ENCODE results near the gene SPOCK1. TPM values are rescaled to one million over a fixed set of nuclear protein-coding genes. Genes with fewer than 3 reads are reported as not detected.

The SPOCK1 gene
- total RNA-seq, 1 donor, result 231 TPM

DNA sequence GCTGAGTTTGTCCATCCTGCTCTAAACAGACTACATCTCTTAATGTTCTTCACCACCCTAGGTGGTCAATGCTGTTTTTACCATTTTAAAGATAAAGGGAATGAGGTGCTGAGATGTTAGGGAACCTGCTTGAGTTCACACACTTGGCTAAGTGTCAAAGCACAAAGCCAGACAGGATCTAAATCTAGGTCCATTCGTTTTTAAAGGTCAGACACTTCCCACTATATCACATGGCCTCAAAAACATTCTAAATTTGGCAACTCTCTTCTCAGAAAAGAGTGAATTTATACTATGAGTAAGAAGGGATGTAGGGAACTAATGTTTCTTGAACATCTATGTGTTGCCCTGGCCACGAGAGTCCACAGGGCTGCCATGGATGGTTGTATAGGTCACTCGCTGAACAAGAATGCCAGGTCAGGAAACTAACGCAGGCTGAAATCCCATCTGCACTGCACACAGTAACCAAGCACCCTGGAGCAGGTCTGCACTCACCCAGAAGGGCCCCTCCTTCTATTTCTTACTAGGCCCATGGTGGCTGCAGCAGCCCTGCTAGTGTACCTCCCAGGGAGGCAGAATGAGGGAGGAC, 213.0 kb downstream of the SPOCK1 start:
- DNase-seq (ENCODE audit: insufficient read length, low spot score, missing footprints), result peak; percentile 67
- Histone ChIP-seq H3K27me3 (ENCODE audit: insufficient read depth, low read length) (no peaks in the 10 kb centered on the region), H2AFZ (ENCODE audit: low read length) (no peak overlapping the region), H3K4me1 (ENCODE audit: insufficient read depth, low read length) (no peaks in the 10 kb centered on the region), H3K9me3 (ENCODE audit: low read depth, low read length) (no peaks in the 10 kb centered on the region), H3K4me3 (ENCODE audit: insufficient read depth, low read length) (no peak overlapping the region), H3K79me2 (ENCODE audit: insufficient read depth, low read length) (peaks cover 14% of the 10 kb centered on the region), H3K27ac (ENCODE audit: low read depth, low read length) (peak overlapping the region; percentile 23), H4K20me1 (ENCODE audit: insufficient read depth, low read length) (peaks cover 63% of the 10 kb centered on the region), H3K4me2 (ENCODE audit: insufficient read depth, low read length) (no peak overlapping the region), H3K36me3 (ENCODE audit: insufficient read depth, low read length) (no peaks in the 10 kb centered on the region)
- no peak for TF ChIP-seq CTCF (IDR thresholded peaks at IDR 0.05; ENCODE audit: extremely low read depth, low read depth, low read length)

- DNase-seq (ENCODE audit: insufficient read length, low spot score, missing footprints), result no peak
- Histone ChIP-seq H3K4me2 (ENCODE audit: insufficient read depth, low read length) (no peak overlapping the region), H3K27ac (ENCODE audit: low read depth, low read length) (no peak overlapping the region), H3K79me2 (ENCODE audit: insufficient read depth, low read length) (peaks cover 3% of the 10 kb centered on the region), H3K9me3 (ENCODE audit: low read depth, low read length) (no peaks in the 10 kb centered on the region), H3K36me3 (ENCODE audit: insufficient read depth, low read length) (no peaks in the 10 kb centered on the region), H4K20me1 (ENCODE audit: insufficient read depth, low read length) (peaks cover 54% of the 10 kb centered on the region), H3K4me3 (ENCODE audit: insufficient read depth, low read length) (no peak overlapping the region), H2AFZ (ENCODE audit: low read length) (no peak overlapping the region), H3K4me1 (ENCODE audit: insufficient read depth, low read length) (no peaks in the 10 kb centered on the region), H3K27me3 (ENCODE audit: insufficient read depth, low read length) (no peaks in the 10 kb centered on the region)
- TF ChIP-seq CTCF (IDR thresholded peaks at IDR 0.05; ENCODE audit: extremely low read depth, low read depth, low read length), result no peak
These were observed 215.3 kb downstream of the SPOCK1 start for GRCh38 chr5:137283801-137284200.

- H3K9me3 ChIP-seq (ENCODE audit: low read depth, low read length), result no peaks in the 10 kb centered on the region
- no peaks in the 10 kb centered on the region for H3K4me1 ChIP-seq (ENCODE audit: insufficient read depth, low read length)
- TF ChIP-seq CTCF (IDR thresholded peaks at IDR 0.05; ENCODE audit: extremely low read depth, low read depth, low read length), result no peak
- no peak overlapping the region for H2AFZ ChIP-seq (ENCODE audit: low read length)
- H3K4me2 ChIP-seq (ENCODE audit: insufficient read depth, low read length), result no peak overlapping the region
- peaks cover 6% of the 10 kb centered on the region for H3K79me2 ChIP-seq (ENCODE audit: insufficient read depth, low read length)
- no peak overlapping the region for H3K27ac ChIP-seq (ENCODE audit: low read depth, low read length)
- H4K20me1 ChIP-seq (ENCODE audit: insufficient read depth, low read length), result peaks cover 54% of the 10 kb centered on the region
- H3K4me3 ChIP-seq (ENCODE audit: insufficient read depth, low read length), result no peak overlapping the region
- DNase-seq (ENCODE audit: insufficient read length, low spot score, missing footprints), result no peak
- no peaks in the 10 kb centered on the region for H3K27me3 ChIP-seq (ENCODE audit: insufficient read depth, low read length)
- H3K36me3 ChIP-seq (ENCODE audit: insufficient read depth, low read length), result no peaks in the 10 kb centered on the region
These were observed 216.9 kb downstream of the SPOCK1 start for GRCh38 chr5:137282216-137282615.

DNA sequence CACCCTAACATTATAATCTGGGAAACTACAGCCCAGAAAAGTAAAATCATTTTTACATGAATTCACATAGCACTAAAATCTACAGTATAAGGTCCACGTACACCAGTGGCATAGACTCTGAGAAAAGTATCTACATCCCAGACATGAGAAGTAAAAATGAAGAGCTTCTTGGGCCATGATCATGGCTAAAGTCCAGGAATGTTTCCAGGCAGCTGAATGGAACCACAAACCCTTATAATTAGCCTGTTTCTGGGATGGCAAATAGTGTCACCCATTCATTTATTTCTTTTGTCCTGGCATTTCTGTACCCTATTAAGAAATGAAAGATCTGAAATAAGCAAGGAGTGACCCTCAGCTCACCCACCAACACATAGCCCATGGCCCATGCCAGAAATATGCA, 217.9 kb downstream of the SPOCK1 start:
- Histone ChIP-seq H3K9me3 (ENCODE audit: low read depth, low read length) (no peaks in the 10 kb centered on the region), H3K4me3 (ENCODE audit: insufficient read depth, low read length) (no peak overlapping the region), H3K4me1 (ENCODE audit: insufficient read depth, low read length) (no peaks in the 10 kb centered on the region), H3K36me3 (ENCODE audit: insufficient read depth, low read length) (no peaks in the 10 kb centered on the region), H3K27ac (ENCODE audit: low read depth, low read length) (no peak overlapping the region), H3K79me2 (ENCODE audit: insufficient read depth, low read length) (peaks cover 7% of the 10 kb centered on the region), H3K27me3 (ENCODE audit: insufficient read depth, low read length) (no peaks in the 10 kb centered on the region), H2AFZ (ENCODE audit: low read length) (no peak overlapping the region), H3K4me2 (ENCODE audit: insufficient read depth, low read length) (no peak overlapping the region), H4K20me1 (ENCODE audit: insufficient read depth, low read length) (peaks cover 44% of the 10 kb centered on the region)
- no peak for DNase-seq (ENCODE audit: insufficient read length, low spot score, missing footprints)
- no peak for TF ChIP-seq CTCF (IDR thresholded peaks at IDR 0.05; ENCODE audit: extremely low read depth, low read depth, low read length)
